Prostate gland (tissue), 2 donors: ENCODE measurements around the gene UVSSA.
"Not testable (repeated sequence)": the region's sequence is repeated elsewhere in the genome, so short reads cannot be mapped to it uniquely, and the experiment has no call there.

Experiments used
- CTCF ChIP-seq, 4 experiments: fragments of 200-600 bp in 2 of 4; fragments of 450-650 bp in 2 of 4; sonication (generic) in 2 of 4; IDR thresholded peaks; 1 replicate in 3 of 4; 2 replicates in 1 of 4; pipeline ENCODE4 v1.5.1; 2016 to 2019; ENCODE audit warnings: antibody characterized with exemption in 4 of 4, mild to moderate bottlenecking in 2 of 4, moderate library complexity in 2 of 4
- POLR2A ChIP-seq: fragments of 450-650 bp; IDR thresholded peaks from one replicate; pipeline ENCODE4 v1.6.1; 2016; ENCODE audit warnings: antibody characterized with exemption, mild to moderate bottlenecking

GRCh38 chr4:1443688-1444172 is 96.7 kb downstream of the UVSSA start:
- TF ChIP-seq POLR2A; CTCF (IDR thresholded peaks at IDR 0.05): not testable (repeated sequence)
